KMS-11 (cell line): ENCODE data around the gene DSCAM.
"Not testable (repeated sequence)": the region's sequence is repeated elsewhere in the genome, so short reads cannot be mapped to it uniquely, and the experiment has no call there.

Source experiments
- H2AFZ ChIP-seq: fragments of 200-600 bp; sonication (generic); 2 replicates; pipeline ENCODE4 v1.6.1; 2016; ENCODE audit warnings: antibody characterized with exemption, mixed run types, low read depth
- H3K27ac ChIP-seq: fragments of 200-600 bp; sonication (generic); 2 replicates; pipeline ENCODE4 v1.6.1; 2016; ENCODE audit warnings: mild to moderate bottlenecking, mixed run types
- H3K27me3 ChIP-seq: fragments of 200-600 bp; sonication (generic); 2 replicates; pipeline ENCODE4 v1.6.1; 2017; ENCODE audit warnings: mild to moderate bottlenecking, low read depth, mixed run types, moderate library complexity; ENCODE audit not compliant: insufficient read depth
- H3K36me3 ChIP-seq: fragments of 200-600 bp; sonication (generic); 2 replicates; pipeline ENCODE4 v1.6.1; 2017; ENCODE audit warnings: mild to moderate bottlenecking, mixed run types; ENCODE audit not compliant: insufficient read depth
- H3K4me1 ChIP-seq: fragments of 200-600 bp; sonication (generic); 2 replicates; pipeline ENCODE4 v1.6.1; 2016; ENCODE audit warnings: mild to moderate bottlenecking, low read depth, mixed run types; ENCODE audit not compliant: poor library complexity, severe bottlenecking
- H3K4me2 ChIP-seq: fragments of 200-600 bp; sonication (generic); 2 replicates; pipeline ENCODE4 v1.7.0; 2016; ENCODE audit warnings: mild to moderate bottlenecking, mixed run types
- H3K4me3 ChIP-seq: fragments of 200-600 bp; sonication (generic); IDR thresholded peaks from 2 replicates; pipeline ENCODE4 v1.6.1; 2017; ENCODE audit warnings: low read depth, low read length, mixed read lengths; ENCODE audit not compliant: insufficient read depth
- H3K79me2 ChIP-seq: fragments of 200-600 bp; sonication (generic); 2 replicates; pipeline ENCODE4 v1.6.1; 2016; ENCODE audit warnings: low read depth, mixed run types; ENCODE audit not compliant: insufficient read depth
- H3K9ac ChIP-seq: fragments of 200-600 bp; sonication (generic); 2 replicates; pipeline ENCODE4 v1.6.1; 2016; ENCODE audit warnings: mild to moderate bottlenecking, mixed run types
- H4K20me1 ChIP-seq: fragments of 200-600 bp; sonication (generic); 2 replicates; pipeline ENCODE4 v1.6.1; 2016; ENCODE audit warnings: mild to moderate bottlenecking, mixed run types; ENCODE audit not compliant: insufficient read depth
- CTCF ChIP-seq: fragments of 200-600 bp; sonication (generic); conservative IDR thresholded peaks from 2 replicates; pipeline ENCODE4 v1.6.1; 2017; ENCODE audit warnings: low read depth, mild to moderate bottlenecking, antibody characterized with exemption, low read length, moderate library complexity, mixed read lengths

The DSCAM gene

DNA sequence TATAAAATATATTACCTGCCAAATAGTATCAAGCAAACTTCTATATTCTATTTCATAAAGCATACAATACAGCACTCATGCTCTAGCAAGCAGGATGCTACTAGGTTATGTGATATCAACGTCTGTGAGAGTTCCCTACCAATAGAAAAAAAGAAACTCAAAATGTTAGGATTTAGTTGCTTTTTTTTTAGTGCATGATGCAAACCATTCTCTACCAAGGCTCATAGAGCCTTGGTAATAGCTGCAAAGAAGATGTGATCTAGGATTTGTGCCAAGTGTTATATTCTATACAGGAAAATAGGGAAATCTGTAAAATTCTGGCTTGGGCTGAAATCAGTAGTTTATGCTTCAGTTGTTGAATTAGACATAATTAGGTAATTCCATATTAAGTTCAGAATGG, 394.4 kb downstream of the DSCAM start:
- Histone ChIP-seq H3K79me2 (no peaks in the 10 kb centered on the region), H2AFZ (no peak overlapping the region), H3K4me1 (no peaks in the 10 kb centered on the region), H3K4me2 (no peak overlapping the region), H4K20me1 (no peaks in the 10 kb centered on the region), H3K4me3 (no peak overlapping the region), H3K27me3 (no peaks in the 10 kb centered on the region), H3K27ac (no peak overlapping the region), H3K9ac (no peak overlapping the region), H3K36me3 (no peaks in the 10 kb centered on the region)
- no peak for TF ChIP-seq CTCF

DNA sequence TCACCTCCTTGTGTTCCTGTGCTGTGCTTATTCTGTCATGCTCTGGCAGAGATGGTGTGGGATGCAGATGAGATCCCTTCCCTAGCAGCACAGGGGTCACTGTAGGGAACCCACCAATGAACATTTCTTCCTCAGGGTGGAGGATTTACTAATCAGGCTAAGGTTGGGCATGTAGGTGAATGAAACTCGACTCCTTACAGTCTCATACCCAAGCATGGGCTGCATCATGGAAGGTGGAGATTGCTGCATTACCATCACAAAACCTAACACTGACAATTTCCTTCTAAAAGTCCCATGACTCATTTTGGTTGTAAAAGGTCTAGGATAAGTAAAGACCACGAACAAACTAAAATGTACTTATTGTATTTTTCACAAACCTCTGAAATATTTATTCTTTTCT, 399.9 kb downstream of the DSCAM start:
- H4K20me1 ChIP-seq, result no peaks in the 10 kb centered on the region
- H3K79me2 ChIP-seq, result no peaks in the 10 kb centered on the region
- H3K4me2 ChIP-seq, result no peak overlapping the region
- H3K9ac ChIP-seq, result no peak overlapping the region
- no peak for TF ChIP-seq CTCF
- no peaks in the 10 kb centered on the region for H3K36me3 ChIP-seq
- H3K27ac ChIP-seq, result no peak overlapping the region
- H3K4me3 ChIP-seq, result no peak overlapping the region
- no peaks in the 10 kb centered on the region for H3K4me1 ChIP-seq
- no peaks in the 10 kb centered on the region for H3K27me3 ChIP-seq
- H2AFZ ChIP-seq, result no peak overlapping the region

GRCh38 chr21:40445349-40445921, 401.5 kb downstream of the DSCAM start:
- Histone ChIP-seq H3K4me1 (no peaks in the 10 kb centered on the region), H3K36me3 (no peaks in the 10 kb centered on the region), H3K27ac (no peak overlapping the region), H3K9ac (no peak overlapping the region), H2AFZ (no peak overlapping the region), H3K4me2 (no peak overlapping the region), H4K20me1 (no peaks in the 10 kb centered on the region), H3K27me3 (no peaks in the 10 kb centered on the region), H3K79me2 (no peaks in the 10 kb centered on the region), H3K4me3 (no peak overlapping the region)
- no peak for TF ChIP-seq CTCF

DNA sequence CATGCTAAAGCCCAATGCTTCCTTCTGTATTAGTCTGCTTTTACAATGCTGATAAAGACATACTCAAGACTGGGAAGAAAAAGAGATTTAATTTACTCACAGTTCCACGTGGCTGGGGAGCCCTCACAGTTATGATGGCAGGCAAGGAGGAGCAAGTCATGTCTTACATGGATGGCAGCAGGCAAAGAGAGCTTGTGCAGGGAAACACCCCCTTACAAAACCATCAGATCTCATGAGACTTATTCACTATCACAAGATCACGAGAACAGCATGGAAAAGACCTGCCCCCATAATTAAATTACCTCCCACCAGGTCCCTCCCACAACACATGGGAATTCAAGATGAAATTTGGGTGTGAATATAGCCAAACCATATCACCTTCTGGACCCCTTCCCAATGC, 407.4 kb downstream of the DSCAM start:
- H3K79me2 ChIP-seq, H3K4me3 ChIP-seq, H3K4me1 ChIP-seq, H3K4me2 ChIP-seq, H3K36me3 ChIP-seq, H3K9ac ChIP-seq, H2AFZ ChIP-seq, H3K27me3 ChIP-seq, H3K27ac ChIP-seq, H4K20me1 ChIP-seq: not testable (repeated sequence)

GRCh38 chr21:40438616-40439015, 408.3 kb downstream of the DSCAM start:
- H2AFZ ChIP-seq, result no peak overlapping the region
- H3K4me2 ChIP-seq, result no peak overlapping the region
- no peaks in the 10 kb centered on the region for H3K27me3 ChIP-seq
- no peak overlapping the region for H3K27ac ChIP-seq
- no peaks in the 10 kb centered on the region for H4K20me1 ChIP-seq
- no peaks in the 10 kb centered on the region for H3K4me1 ChIP-seq
- no peaks in the 10 kb centered on the region for H3K79me2 ChIP-seq
- no peak overlapping the region for H3K9ac ChIP-seq
- H3K36me3 ChIP-seq, result no peaks in the 10 kb centered on the region
- H3K4me3 ChIP-seq, result no peak overlapping the region
- no peak for TF ChIP-seq CTCF
